Measurements from ENCODE around the gene SIRT3.

DNA sequence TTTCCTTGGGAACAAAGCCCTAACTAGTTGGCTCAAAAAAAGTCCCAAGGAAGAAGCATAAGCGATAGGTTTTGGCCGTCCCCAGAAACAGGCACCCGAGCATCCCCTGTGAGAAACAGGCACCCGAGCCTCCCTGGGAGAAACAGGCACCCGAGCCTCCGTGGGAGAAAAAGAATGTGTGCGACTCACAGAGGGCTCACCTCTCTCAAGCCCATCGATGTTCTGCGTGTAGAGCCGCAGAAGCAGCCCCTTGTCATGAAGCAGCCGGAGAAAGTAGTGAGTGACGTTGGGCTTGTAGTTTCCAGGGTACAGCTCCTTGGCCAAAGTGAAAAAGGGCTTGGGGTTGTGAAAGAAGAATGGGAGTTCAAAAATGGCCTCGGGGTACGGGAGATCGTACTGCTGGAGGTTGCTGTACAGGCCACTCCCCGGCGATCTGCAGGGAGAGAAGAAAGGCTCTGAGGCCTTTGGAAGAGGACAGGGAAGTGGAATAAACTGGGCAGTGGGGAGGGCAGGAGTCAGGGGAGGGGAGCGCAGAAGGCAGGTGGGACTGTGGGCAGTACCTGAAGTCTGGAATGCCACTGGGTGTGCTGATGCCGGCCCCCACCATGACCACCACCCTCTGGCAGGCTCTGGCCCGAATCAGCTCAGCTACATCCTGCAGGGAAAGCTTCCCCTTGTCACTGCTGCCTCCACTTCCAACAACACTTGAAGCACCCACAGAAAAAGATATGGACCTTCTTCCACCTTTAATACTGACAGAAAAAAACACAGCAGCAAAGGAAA, 3.2 kb downstream of the SIRT3 start:
- TF ChIP-seq, protein P1, sequence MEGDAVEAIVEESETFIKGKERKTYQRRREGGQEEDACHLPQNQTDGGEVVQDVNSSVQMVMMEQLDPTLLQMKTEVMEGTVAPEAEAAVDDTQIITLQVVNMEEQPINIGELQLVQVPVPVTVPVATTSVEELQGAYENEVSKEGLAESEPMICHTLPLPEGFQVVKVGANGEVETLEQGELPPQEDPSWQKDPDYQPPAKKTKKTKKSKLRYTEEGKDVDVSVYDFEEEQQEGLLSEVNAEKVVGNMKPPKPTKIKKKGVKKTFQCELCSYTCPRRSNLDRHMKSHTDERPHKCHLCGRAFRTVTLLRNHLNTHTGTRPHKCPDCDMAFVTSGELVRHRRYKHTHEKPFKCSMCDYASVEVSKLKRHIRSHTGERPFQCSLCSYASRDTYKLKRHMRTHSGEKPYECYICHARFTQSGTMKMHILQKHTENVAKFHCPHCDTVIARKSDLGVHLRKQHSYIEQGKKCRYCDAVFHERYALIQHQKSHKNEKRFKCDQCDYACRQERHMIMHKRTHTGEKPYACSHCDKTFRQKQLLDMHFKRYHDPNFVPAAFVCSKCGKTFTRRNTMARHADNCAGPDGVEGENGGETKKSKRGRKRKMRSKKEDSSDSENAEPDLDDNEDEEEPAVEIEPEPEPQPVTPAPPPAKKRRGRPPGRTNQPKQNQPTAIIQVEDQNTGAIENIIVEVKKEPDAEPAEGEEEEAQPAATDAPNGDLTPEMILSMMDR (conservative IDR thresholded peaks at IDR 0.05; ENCODE audit: low read depth, low read length) = no peak
- TF ChIP-seq EZH2 (IDR thresholded peaks at IDR 0.05; ENCODE audit: borderline replicate concordance, low read depth, low read length, poor library complexity, severe bottlenecking) = no peak
